K562 (cell line): ENCODE results near the gene TOX3. TPM values are rescaled to one million over a fixed set of nuclear protein-coding genes. Genes with fewer than 3 reads are reported as not detected.

Experiments used
- ATAC-seq: fragments of 200-7000 bp; cut with Tn5 transposase; 3 replicates; pipeline ENCODE4 v1.9.1; 2020; ENCODE audit warnings: moderate library complexity
- BruUV-seq: library from RNA; stranded (reverse); fragments of 400-500 nt; replicated peaks from 2 replicates; lab custom pipeline; 2021; lab: Mats Ljungman, UMichigan
- CTCF ChIA-PET: fragments of 300-600 bp; formaldehyde crosslinking; extraction: SDS; loops from one replicate; lab custom pipeline; 2021; ENCODE audit warnings: low intra/inter-chr PET ratio; lab: Yijun Ruan, JAX
- POLR2A ChIA-PET: fragments of 300-600, 350-650 bp; sonication (Branson Sonifier 250); formaldehyde crosslinking; extraction: SDS; loops from one replicate; lab custom pipeline; 2021; ENCODE audit warnings: antibody characterized with exemption, inconsistent platforms; lab: Yijun Ruan, JAX
- DNase-seq, 4 experiments: peaks; one replicate each; pipeline versions ENCODE4 v3.0.0 to v3.0.0-alpha.2; 2011 to 2018; ENCODE audit warnings: low spot score in 3 of 4, mixed read lengths in 3 of 4; ENCODE audit errors: extremely low read depth in 1 of 4
- FAIRE-seq: peaks from 2 replicates; lab custom pipeline; 2011; peaks lifted over from hg19 to GRCh38; lab: Jason Lieb, UNC
- H2AFZ ChIP-seq: 2 replicates; pipeline ENCODE4 v1.6.0; 2011; ENCODE audit warnings: low read depth, low read length, control low read depth, inconsistent platforms
- H3K27ac ChIP-seq: fragments of 200-600 bp; 3 replicates; pipeline ENCODE4 v1.8.0; 2011; ENCODE audit warnings: low read depth, mild to moderate bottlenecking, control low read depth, inconsistent platforms, low read length, moderate library complexity, mixed read lengths; ENCODE audit errors: extremely low read depth
- H3K27me3 ChIP-seq, 2 experiments: fragments of 300-600 bp in 1 of 2; 2 replicates in 1 of 2; 3 replicates in 1 of 2; pipeline versions ENCODE4 v1.6.0 to v1.8.0; 2011; ENCODE audit warnings: inconsistent platforms in 2 of 2, low read length in 2 of 2, mild to moderate bottlenecking in 1 of 2, mixed read lengths in 1 of 2, moderate library complexity in 1 of 2; ENCODE audit not compliant: control insufficient read depth in 2 of 2, insufficient read depth in 2 of 2
- H3K36me3 ChIP-seq: fragments of 300-600 bp; 3 replicates; pipeline ENCODE4 v1.8.0; 2011; ENCODE audit warnings: mild to moderate bottlenecking, low read length, inconsistent platforms; ENCODE audit not compliant: control insufficient read depth, insufficient read depth
- H3K4me1 ChIP-seq, 2 experiments: fragments of 200-600 bp in 1 of 2; replicated peaks in 1 of 2; 2 replicates in 1 of 2; 3 replicates in 1 of 2; pipeline versions ENCODE4 v1.5.1 to v1.8.0; 2011; ENCODE audit warnings: inconsistent platforms in 2 of 2, low read length in 2 of 2, mild to moderate bottlenecking in 1 of 2, mixed read lengths in 1 of 2, moderate library complexity in 1 of 2; ENCODE audit not compliant: control insufficient read depth in 2 of 2, insufficient read depth in 2 of 2
- H3K4me2 ChIP-seq: 2 replicates; pipeline ENCODE4 v1.6.1; 2011; ENCODE audit warnings: low read length, control low read depth, inconsistent platforms, mixed read lengths; ENCODE audit not compliant: insufficient read depth
- H3K4me3 ChIP-seq: fragments of 200-600 bp; sonication (generic), shearing (Covaris generic); 2 replicates; pipeline ENCODE4 v1.5.1; 2016; ENCODE audit warnings: control low read depth, inconsistent platforms
- H3K79me2 ChIP-seq: fragments of 200-600 bp; 3 replicates; pipeline ENCODE4 v1.8.0; 2011; ENCODE audit warnings: low read length, inconsistent platforms; ENCODE audit not compliant: control insufficient read depth, insufficient read depth
- H3K9ac ChIP-seq, 2 experiments: 2 replicates each; pipeline versions ENCODE4 v1.6.0 to v1.6.1; 2011; ENCODE audit warnings: low read depth in 2 of 2, low read length in 2 of 2, control low read depth in 1 of 2, inconsistent platforms in 1 of 2, mild to moderate bottlenecking in 1 of 2, mixed read lengths in 1 of 2; ENCODE audit not compliant: insufficient read depth in 1 of 2
- H3K9me1 ChIP-seq: one replicate; pipeline ENCODE4 v1.6.0; 2011; ENCODE audit warnings: inconsistent platforms, mild to moderate bottlenecking, low read length, moderate library complexity; ENCODE audit not compliant: control insufficient read depth, insufficient read depth
- H3K9me3 ChIP-seq: replicated peaks from 2 replicates; pipeline ENCODE4 v1.5.1; 2011; ENCODE audit warnings: low read depth, low read length, inconsistent platforms; ENCODE audit not compliant: control insufficient read depth, insufficient read depth
- H4K20me1 ChIP-seq: replicated peaks from 2 replicates; pipeline ENCODE4 v1.6.1; 2011; ENCODE audit warnings: low read length, inconsistent platforms, mixed read lengths; ENCODE audit not compliant: control insufficient read depth, insufficient read depth
- ZNF274 ChIP-seq: IDR thresholded peaks from 2 replicates; pipeline ENCODE4 v1.6.1; 2011; ENCODE audit warnings: low read depth, mild to moderate bottlenecking, low read length, moderate library complexity, borderline replicate concordance
- ZNF41 ChIP-seq: fragments of 250-450 bp; sonication (Bioruptor Pico); conservative IDR thresholded peaks from 2 replicates; pipeline ENCODE4 v1.4.0; 2020; ENCODE audit warnings: mild to moderate bottlenecking
- ZNF592 ChIP-seq: fragments of 450-650 bp; IDR thresholded peaks from 2 replicates; pipeline ENCODE4 v1.6.1; 2017; ENCODE audit warnings: antibody characterized with exemption, mild to moderate bottlenecking
- WGBS: fragments of 100-300 bp; shearing (Covaris generic); methylation state at CpG from one replicate; pipeline ENCODE4 v1.1.6; 2016; ENCODE audit warnings: low coverage, mixed read lengths; ENCODE audit not compliant: insufficient coverage; ENCODE audit errors: missing lambda C conversion rate; 5-methylcytosine and 5-hydroxymethylcytosine counted together
- in situ Hi-C: fragments of 300-500 bp; cut with MboI; formaldehyde crosslinking; loops from 4 replicates; pipeline ENCODE4 v1.15.0; 2018; ENCODE audit warnings: inconsistent platforms, mixed read lengths
- intact Hi-C: fragments of 100-400 bp; cut with micrococcal nuclease; formaldehyde crosslinking; loops from 2 replicates; pipeline ENCODE4 v1.14.2; 2022
- polyA plus RNA-seq, 8 experiments: library from polyadenylated mRNA; depleted of rRNA in 4 of 8; stranded (reverse) in 5 of 8; unstranded in 3 of 8; fragments of >200 nt; fragmentation: Nextera tagmentation in 2 of 8; fragmentation: Illumina TruSeq in 1 of 8; extraction: Ambion mirVana in 2 of 8; extraction: Trizol in 1 of 8; gene quantifications; 2 replicates each; pipeline versions ENCODE4 v1.2.1 to v1.2.3, GENCODE V29; 2011 to 2014; ENCODE audit warnings: inconsistent platforms in 1 of 8, missing spikeins in 1 of 8
- total RNA-seq, 7 experiments: library from RNA; depleted of rRNA in 6 of 7; stranded (reverse); fragments of >200 nt in 6 of 7; fragmentation: Illumina TruSeq in 2 of 7; extraction: Trizol in 2 of 7; gene quantifications; 2 replicates each; pipeline versions ENCODE4 v1.2.1 to v1.2.3, GENCODE V29; 2011 to 2021; ENCODE audit warnings: low replicate concordance in 1 of 7
- TF ChIP-seq, protein P1 (sequence below): fragments of 250-450 bp; sonication (Bioruptor Pico); IDR thresholded peaks from 2 replicates; pipeline ENCODE4 v1.4.0; 2020; ENCODE audit warnings: mild to moderate bottlenecking, moderate library complexity
- TF ChIP-seq, protein P2 (sequence below), 2 experiments: fragments of 450-650 bp; formaldehyde crosslinking in 1 of 2; IDR thresholded peaks; 2 replicates each; pipeline versions ENCODE4 v1.4.0 to v1.6.1; 2014 to 2020; ENCODE audit warnings: mild to moderate bottlenecking in 2 of 2, borderline replicate concordance in 1 of 2, low read depth in 1 of 2

The TOX3 gene
- total and polyA plus RNA-seq, 9 of the 15 experiments (the other 6 are each of a cell fraction or from before 2014, with no cell fraction given), result not detected

- Histone ChIP-seq H3K27ac (no peak overlapping the region), H4K20me1 (no peaks in the 10 kb centered on the region), H3K27me3 (no peaks in the 10 kb centered on the region), H3K4me3 (no peak overlapping the region), H3K9me1 (no peaks in the 10 kb centered on the region), H3K36me3 (no peaks in the 10 kb centered on the region), H3K4me1 (no peaks in the 10 kb centered on the region), H2AFZ (no peak overlapping the region), H3K79me2 (no peaks in the 10 kb centered on the region), H3K4me2 (no peak overlapping the region), H3K9ac (no peak overlapping the region), H3K9me3 (no peaks in the 10 kb centered on the region)
- FAIRE-seq (no peak), ATAC-seq (no peak), DNase-seq (no peak)
- POLR2A ChIA-PET, result no interaction called here
- 0% methylated on average over 3 of the region's 3 CpGs for WGBS
- in situ Hi-C loops (no loop called here), intact Hi-C loops (no loop called here)
- no TSS peak for BruUV-seq
- CTCF ChIA-PET, result no interaction called here
- no peak for TF ChIP-seq ZNF592
- TF ChIP-seq, protein P1, sequence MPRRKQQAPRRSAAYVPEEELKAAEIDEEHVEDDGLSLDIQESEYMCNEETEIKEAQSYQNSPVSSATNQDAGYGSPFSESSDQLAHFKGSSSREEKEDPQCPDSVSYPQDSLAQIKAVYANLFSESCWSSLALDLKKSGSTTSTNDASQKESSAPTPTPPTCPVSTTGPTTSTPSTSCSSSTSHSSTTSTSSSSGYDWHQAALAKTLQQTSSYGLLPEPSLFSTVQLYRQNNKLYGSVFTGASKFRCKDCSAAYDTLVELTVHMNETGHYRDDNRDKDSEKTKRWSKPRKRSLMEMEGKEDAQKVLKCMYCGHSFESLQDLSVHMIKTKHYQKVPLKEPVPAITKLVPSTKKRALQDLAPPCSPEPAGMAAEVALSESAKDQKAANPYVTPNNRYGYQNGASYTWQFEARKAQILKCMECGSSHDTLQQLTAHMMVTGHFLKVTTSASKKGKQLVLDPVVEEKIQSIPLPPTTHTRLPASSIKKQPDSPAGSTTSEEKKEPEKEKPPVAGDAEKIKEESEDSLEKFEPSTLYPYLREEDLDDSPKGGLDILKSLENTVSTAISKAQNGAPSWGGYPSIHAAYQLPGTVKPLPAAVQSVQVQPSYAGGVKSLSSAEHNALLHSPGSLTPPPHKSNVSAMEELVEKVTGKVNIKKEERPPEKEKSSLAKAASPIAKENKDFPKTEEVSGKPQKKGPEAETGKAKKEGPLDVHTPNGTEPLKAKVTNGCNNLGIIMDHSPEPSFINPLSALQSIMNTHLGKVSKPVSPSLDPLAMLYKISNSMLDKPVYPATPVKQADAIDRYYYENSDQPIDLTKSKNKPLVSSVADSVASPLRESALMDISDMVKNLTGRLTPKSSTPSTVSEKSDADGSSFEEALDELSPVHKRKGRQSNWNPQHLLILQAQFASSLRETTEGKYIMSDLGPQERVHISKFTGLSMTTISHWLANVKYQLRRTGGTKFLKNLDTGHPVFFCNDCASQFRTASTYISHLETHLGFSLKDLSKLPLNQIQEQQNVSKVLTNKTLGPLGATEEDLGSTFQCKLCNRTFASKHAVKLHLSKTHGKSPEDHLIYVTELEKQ (CRISPR knock-in tag), result no peak
- TF ChIP-seq ZNF41 (CRISPR knock-in tag), result no peak
- no peak for TF ChIP-seq ZNF274
- TF ChIP-seq, protein P2, sequence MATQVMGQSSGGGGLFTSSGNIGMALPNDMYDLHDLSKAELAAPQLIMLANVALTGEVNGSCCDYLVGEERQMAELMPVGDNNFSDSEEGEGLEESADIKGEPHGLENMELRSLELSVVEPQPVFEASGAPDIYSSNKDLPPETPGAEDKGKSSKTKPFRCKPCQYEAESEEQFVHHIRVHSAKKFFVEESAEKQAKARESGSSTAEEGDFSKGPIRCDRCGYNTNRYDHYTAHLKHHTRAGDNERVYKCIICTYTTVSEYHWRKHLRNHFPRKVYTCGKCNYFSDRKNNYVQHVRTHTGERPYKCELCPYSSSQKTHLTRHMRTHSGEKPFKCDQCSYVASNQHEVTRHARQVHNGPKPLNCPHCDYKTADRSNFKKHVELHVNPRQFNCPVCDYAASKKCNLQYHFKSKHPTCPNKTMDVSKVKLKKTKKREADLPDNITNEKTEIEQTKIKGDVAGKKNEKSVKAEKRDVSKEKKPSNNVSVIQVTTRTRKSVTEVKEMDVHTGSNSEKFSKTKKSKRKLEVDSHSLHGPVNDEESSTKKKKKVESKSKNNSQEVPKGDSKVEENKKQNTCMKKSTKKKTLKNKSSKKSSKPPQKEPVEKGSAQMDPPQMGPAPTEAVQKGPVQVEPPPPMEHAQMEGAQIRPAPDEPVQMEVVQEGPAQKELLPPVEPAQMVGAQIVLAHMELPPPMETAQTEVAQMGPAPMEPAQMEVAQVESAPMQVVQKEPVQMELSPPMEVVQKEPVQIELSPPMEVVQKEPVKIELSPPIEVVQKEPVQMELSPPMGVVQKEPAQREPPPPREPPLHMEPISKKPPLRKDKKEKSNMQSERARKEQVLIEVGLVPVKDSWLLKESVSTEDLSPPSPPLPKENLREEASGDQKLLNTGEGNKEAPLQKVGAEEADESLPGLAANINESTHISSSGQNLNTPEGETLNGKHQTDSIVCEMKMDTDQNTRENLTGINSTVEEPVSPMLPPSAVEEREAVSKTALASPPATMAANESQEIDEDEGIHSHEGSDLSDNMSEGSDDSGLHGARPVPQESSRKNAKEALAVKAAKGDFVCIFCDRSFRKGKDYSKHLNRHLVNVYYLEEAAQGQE (IDR thresholded peaks at IDR 0.05; ENCODE audit: borderline replicate concordance), result no peak
- TF ChIP-seq, protein P2 (CRISPR knock-in tag; IDR thresholded peaks at IDR 0.05; ENCODE audit: low read depth), result no peak
Measured at GRCh38 chr16:52535076-52535475, 11.9 kb downstream of the TOX3 start.
